Stomach (tissue), 9 donors: Measurements from ENCODE around the gene AKR1C1. TPM values are rescaled to one million over a fixed set of nuclear protein-coding genes. Genes with fewer than 3 reads are reported as not detected.
A peak's percentile ranks its signal among the peaks of the same experiment; 100 is the strongest.
"Not testable (repeated sequence)": the region's sequence is repeated elsewhere in the genome, so short reads cannot be mapped to it uniquely, and the experiment has no call there.

Experiments used
- DNase-seq, 2 donors: peaks; one replicate each; pipeline versions ENCODE4 v3.0.0 to v3.0.0-alpha.2; 2013 to 2019
- H3K27ac ChIP-seq, 5 donors: fragments of 200-600 bp in 4 of 5; sonication (generic) in 4 of 5; one replicate each; pipeline ENCODE4 v1.5.1; 2013 to 2019; ENCODE audit warnings: mild to moderate bottlenecking in 1 of 5, moderate library complexity in 1 of 5
- H3K27me3 ChIP-seq, 3 donors: fragments of 200-600 bp; sonication (generic); one replicate each; pipeline ENCODE4 v1.5.1; 2017 to 2019; ENCODE audit warnings: mixed run types in 1 of 3
- H3K36me3 ChIP-seq, 4 donors: fragments of 200-600 bp; sonication (generic); 1 replicate in 3 of 4; 2 replicates in 1 of 4; pipeline ENCODE4 v1.5.1; 2016 to 2019
- H3K4me1 ChIP-seq, 4 donors: fragments of 200-600 bp; sonication (generic); one replicate each; pipeline ENCODE4 v1.5.1; 2016 to 2019
- H3K4me3 ChIP-seq, 4 donors: fragments of 200-600 bp; sonication (generic) in 3 of 4; one replicate each; pipeline ENCODE4 v1.5.1; 2016 to 2019; ENCODE audit warnings: mild to moderate bottlenecking in 1 of 4
- H3K9me3 ChIP-seq, 4 donors: fragments of 200-600 bp; sonication (generic); one replicate each; pipeline ENCODE4 v1.5.1; 2016 to 2019
- CTCF ChIP-seq, 7 experiments: fragments of 450-650 bp in 4 of 7; fragments of 200-600 bp in 3 of 7; sonication (generic) in 3 of 7; IDR thresholded peaks; one replicate each; pipeline ENCODE4 v1.5.1; 2016 to 2019; ENCODE audit warnings: antibody characterized with exemption in 7 of 7, control low read depth in 2 of 7, mild to moderate bottlenecking in 1 of 7
- EP300 ChIP-seq: sonication (generic); formaldehyde crosslinking; IDR thresholded peaks from one replicate; pipeline ENCODE4 v1.6.1; 2017; ENCODE audit warnings: antibody characterized with exemption
- POLR2A ChIP-seq, 4 donors: fragments of 450-650 bp; IDR thresholded peaks; one replicate each; pipeline ENCODE4 v1.6.1; 2016; ENCODE audit warnings: antibody characterized with exemption in 4 of 4, control low read depth in 2 of 4, mild to moderate bottlenecking in 1 of 4, moderate library complexity in 1 of 4
- POLR2AphosphoS5 ChIP-seq, 3 donors: sonication (generic); formaldehyde crosslinking; IDR thresholded peaks; one replicate each; pipeline ENCODE4 v1.6.1; 2016; ENCODE audit warnings: antibody characterized with exemption in 3 of 3
- WGBS, 5 donors: extraction: QIAGEN DNeasy Blood & Tissue Kit in 3 of 5; methylation state at CpG; one replicate each; pipeline versions ENCODE4 v1.1.5 to v1.1.7; 2013 to 2018; 5-methylcytosine and 5-hydroxymethylcytosine counted together
- intact Hi-C: fragments of 100-400 bp; cut with DNase I; formaldehyde crosslinking; loops from one replicate; pipeline ENCODE4 v1.15.1; 2023; ENCODE audit warnings: low total_unique reads
- polyA plus RNA-seq, 3 donors: library from polyadenylated mRNA; stranded (reverse); fragments of 200-250 nt; gene quantifications; one replicate each; pipeline ENCODE4 v1.2.3, GENCODE V29; 2013
- total RNA-seq, 5 donors: library from RNA; depleted of rRNA; stranded (reverse); fragments of >200 nt; gene quantifications; one replicate each; pipeline versions ENCODE4 v1.1.0 to v1.2.3, GENCODE V29; 2014 to 2016
- donor health status: healthy with polysubstance abuse.
- donor health status: Bipolar disorder and iron deficiency.
- donor health status: healthy.

Gene AKR1C1
- total and polyA plus RNA-seq, 8 donors: 17.4 to 378 (median 91.1) TPM

- Histone ChIP-seq H3K4me1 (peaks cover 0 to 3% (median 1%) of the 10 kb centered on the region in 4 donors), H3K27ac (no peak overlapping the region), H3K9me3 (no peaks in the 10 kb centered on the region), H3K27me3 (no peaks in the 10 kb centered on the region), H3K4me3 (no peak overlapping the region), H3K36me3 (peaks cover 0 to 12% (median 0%) of the 10 kb centered on the region in 4 donors)
- 93 to 97% (median 95%) methylated on average over 2 of the region's 2 CpGs for WGBS, 5 donors
- DNase-seq: no peak
- intact Hi-C loops: no loop called here
- TF ChIP-seq CTCF (IDR thresholded peaks at IDR 0.05) (no peak), EP300 (no peak), POLR2A (IDR thresholded peaks at IDR 0.05) (no peak), POLR2AphosphoS5 (IDR thresholded peaks at IDR 0.05) (no peak)
Measured at GRCh38 chr10:4990217-4990616, 27.0 kb downstream of the AKR1C1 start.

GRCh38 chr10:4991463-4991862, 28.2 kb downstream of the AKR1C1 start:
- H3K27ac ChIP-seq, H3K4me3 ChIP-seq, H3K4me1 ChIP-seq, intact Hi-C loops, DNase-seq, H3K9me3 ChIP-seq, H3K27me3 ChIP-seq: not testable (repeated sequence)
- H3K36me3 ChIP-seq: peaks cover 0 to 12% (median 0%) of the 10 kb centered on the region in 4 donors
- WGBS, 5 donors: 92 to 96% (median 94%) methylated on average over 2 to 3 of the region's 6 CpGs

GRCh38 chr10:4992564-4992963, 29.3 kb downstream of the AKR1C1 start:
- H3K9me3 ChIP-seq, H3K27me3 ChIP-seq, H3K27ac ChIP-seq, H3K4me3 ChIP-seq, intact Hi-C loops, H3K4me1 ChIP-seq, DNase-seq: not testable (repeated sequence)
- WGBS, 5 donors: 85 to 95% (median 92%) methylated on average over 10 of the region's 10 CpGs
- peaks cover 0 to 12% (median 0%) of the 10 kb centered on the region in 4 donors for H3K36me3 ChIP-seq

GRCh38 chr10:4994260-4994659, 31.0 kb downstream of the AKR1C1 start:
- H3K4me1 ChIP-seq, intact Hi-C loops: not testable (repeated sequence)

GRCh38 chr10:4998671-4999070, 35.5 kb downstream of the AKR1C1 start:
- no peak for DNase-seq
- TF ChIP-seq POLR2AphosphoS5 (IDR thresholded peaks at IDR 0.05): no peak
- no peak for TF ChIP-seq CTCF (IDR thresholded peaks at IDR 0.05)
- TF ChIP-seq EP300: no peak
- TF ChIP-seq POLR2A (IDR thresholded peaks at IDR 0.05): no peak
- H3K9me3 ChIP-seq: no peaks in the 10 kb centered on the region
- H3K36me3 ChIP-seq: peaks cover 0 to 5% (median 2%) of the 10 kb centered on the region in 4 donors
- no peak overlapping the region for H3K27ac ChIP-seq
- H3K4me1 ChIP-seq: no peaks in the 10 kb centered on the region
- intact Hi-C loops: no loop called here
- no peak overlapping the region for H3K4me3 ChIP-seq
- 82 to 93% (median 87%) methylated on average over 5 of the region's 5 CpGs for WGBS, 5 donors
- H3K27me3 ChIP-seq: no peaks in the 10 kb centered on the region

More at GRCh38 chr10:4994260-4994659, 31.0 kb downstream of the AKR1C1 start:
- not testable (repeated sequence) for DNase-seq, H3K36me3 ChIP-seq, H3K27ac ChIP-seq, H3K9me3 ChIP-seq, H3K27me3 ChIP-seq, H3K4me3 ChIP-seq

- DNase-seq: no peak
- peaks cover 0 to 5% (median 2%) of the 10 kb centered on the region in 4 donors for H3K36me3 ChIP-seq
- H3K4me1 ChIP-seq: no peaks in the 10 kb centered on the region
- TF ChIP-seq POLR2AphosphoS5 (IDR thresholded peaks at IDR 0.05) (no peak), CTCF (IDR thresholded peaks at IDR 0.05) (no peak), POLR2A (IDR thresholded peaks at IDR 0.05) (no peak), EP300 (no peak)
- WGBS, 5 donors: 70 to 86% (median 79%) methylated on average over 2 of the region's 2 CpGs
- intact Hi-C loops: no loop called here
- no peaks in the 10 kb centered on the region for H3K27me3 ChIP-seq
- H3K27ac ChIP-seq: no peak overlapping the region
- peak overlapping the region in 3 of 4 donors; percentile 1 to 34 (median 29) for H3K4me3 ChIP-seq
- H3K9me3 ChIP-seq: no peaks in the 10 kb centered on the region
Measured at GRCh38 chr10:5002013-5002727, 39.0 kb downstream of the AKR1C1 start.
